HG02938 (cell line): ENCODE data around the gene WDR45B.

Source experiments
- ATAC-seq: cut with Tn5 transposase; IDR thresholded peaks from one replicate; pipeline ENCODE4 v1.9.1; 2021; ENCODE audit warnings: mild to moderate bottlenecking, moderate library complexity; ENCODE audit not compliant: unreplicated experiment

WDR45B gene

DNA sequence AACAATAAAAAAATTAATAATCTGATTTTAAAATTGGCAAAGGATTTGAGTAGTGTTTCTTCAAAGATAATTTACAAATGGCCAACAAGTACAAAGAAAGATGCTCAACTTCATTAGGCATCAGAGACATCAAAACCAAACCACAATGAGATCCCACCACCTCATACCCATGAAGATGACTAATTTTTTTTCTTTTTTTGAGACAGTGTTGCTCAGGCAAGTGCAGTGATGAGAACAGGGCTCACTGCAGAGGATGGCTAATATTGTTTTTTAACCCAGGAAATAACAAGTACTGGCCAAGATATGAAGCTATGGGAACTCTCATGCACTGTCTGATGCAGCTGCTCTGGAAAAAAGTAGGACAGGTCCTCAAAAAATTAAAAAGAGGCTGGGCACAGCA lies 14.9 kb downstream of the WDR45B start:
- no peak for ATAC-seq

DNA sequence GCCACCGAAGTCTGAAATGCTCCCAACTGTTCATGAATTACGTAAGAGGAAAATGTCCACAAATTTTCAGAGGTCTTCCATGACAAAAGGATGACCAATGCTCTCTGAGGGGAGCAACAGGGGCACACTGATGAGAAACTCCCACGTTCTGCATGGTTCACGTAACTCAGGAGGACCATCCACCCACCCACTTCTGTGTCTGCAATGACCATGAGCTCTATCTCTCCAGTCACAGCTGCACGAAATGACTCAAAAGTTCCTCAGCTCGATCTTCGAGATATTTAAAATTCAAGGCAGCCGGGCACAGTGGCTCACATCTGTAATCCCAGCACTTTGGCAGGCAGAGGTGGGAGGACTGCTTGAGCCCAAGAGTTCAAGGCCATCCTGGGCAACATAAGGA lies 15.8 kb downstream of the WDR45B start:
- no peak for ATAC-seq

DNA sequence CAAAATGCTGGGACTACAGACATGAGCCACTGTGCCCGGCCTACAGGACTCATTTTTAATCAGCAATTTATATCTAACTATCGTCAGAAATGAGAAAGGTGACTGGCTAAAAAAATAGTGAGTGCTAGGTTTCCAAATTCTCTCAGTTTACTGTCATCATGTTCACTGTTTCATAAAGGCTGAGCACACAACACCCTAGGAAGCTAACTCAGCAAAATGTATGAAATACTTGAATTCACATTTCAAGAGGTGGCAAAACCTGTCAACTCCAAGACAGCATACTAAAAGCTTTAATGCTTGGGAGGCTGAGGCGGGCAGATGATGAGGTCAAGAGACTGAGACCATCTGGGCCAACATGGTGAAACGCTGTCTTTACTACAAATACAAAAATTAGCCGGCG lies 16.7 kb downstream of the WDR45B start:
- ATAC-seq = no peak

DNA sequence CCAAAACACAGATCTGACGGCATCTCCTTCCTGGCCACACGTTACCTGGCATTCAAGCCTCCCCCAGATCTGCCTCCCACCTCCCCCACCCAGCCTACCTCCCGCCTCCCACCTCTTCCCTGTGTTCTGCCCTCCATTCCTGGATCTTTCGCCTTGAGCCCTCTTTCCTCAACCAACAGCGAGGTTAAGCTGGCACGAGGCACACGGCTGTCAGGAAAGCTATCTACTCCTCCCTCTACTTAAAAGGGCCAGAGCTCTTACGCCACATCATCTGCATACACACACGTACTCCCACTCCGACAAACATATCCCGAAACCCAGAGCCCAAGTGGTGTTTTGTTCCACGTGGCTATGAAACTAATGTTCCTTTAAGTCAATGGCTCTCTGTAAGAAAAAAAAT lies 18.0 kb downstream of the WDR45B start:
- no peak for ATAC-seq

DNA sequence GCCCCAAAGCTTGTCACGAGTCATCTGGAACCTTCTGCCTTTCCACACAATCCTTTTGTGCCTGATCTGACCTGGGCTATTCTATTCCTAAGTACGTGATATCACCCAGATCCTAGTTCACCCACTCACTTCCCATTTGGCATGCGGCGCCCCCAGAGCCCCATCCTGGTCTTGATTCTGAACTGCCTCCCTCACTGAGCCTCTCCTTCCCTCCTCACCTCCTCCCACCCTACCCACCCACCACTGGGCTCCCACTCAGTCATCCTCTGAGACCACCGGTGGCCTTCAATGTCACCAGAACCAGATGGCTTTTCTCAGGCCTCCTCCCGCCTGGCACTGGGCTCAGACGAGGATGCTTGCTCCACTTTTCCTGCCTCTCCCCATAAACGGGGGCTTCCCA lies 18.5 kb downstream of the WDR45B start:
- ATAC-seq = no peak

DNA sequence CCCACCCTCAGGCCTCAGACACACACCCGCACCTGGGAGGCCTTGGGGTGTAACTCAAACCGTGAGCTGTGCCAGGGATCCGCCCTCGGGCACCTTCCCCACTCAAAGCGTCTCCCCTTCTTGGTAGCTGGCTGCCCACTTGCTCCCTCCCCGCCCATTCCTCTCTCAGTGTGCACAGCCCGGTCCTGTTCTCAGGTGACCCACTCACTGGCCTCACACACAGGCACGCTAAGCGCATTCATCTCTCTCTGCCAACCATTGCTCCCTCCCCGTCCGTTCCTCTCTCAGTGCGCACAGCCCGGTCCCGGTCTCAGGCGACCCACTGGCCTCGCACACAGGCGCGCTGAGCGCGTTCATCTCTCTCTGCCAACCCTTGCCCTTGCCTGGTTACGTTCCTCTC lies 20.8 kb downstream of the WDR45B start:
- ATAC-seq = no peak

DNA sequence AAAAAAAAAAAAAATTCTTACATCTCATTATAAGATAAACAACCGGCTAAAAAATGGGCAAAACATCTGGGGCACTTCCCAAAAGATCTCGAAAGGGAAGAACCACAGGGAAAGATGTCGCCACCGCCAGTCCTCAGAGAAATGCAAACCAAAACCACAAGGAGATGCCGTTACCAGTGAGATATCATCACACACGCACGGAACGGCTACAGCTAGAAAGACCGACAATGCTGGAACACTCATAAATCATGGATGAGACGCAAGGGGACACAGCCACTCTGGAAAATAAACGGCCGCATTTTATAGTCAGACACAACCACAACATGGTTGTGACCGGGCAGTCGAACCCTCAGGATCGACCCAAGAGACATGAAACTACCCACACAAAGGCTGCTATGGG lies 24.5 kb downstream of the WDR45B start:
- ATAC-seq = no peak

DNA sequence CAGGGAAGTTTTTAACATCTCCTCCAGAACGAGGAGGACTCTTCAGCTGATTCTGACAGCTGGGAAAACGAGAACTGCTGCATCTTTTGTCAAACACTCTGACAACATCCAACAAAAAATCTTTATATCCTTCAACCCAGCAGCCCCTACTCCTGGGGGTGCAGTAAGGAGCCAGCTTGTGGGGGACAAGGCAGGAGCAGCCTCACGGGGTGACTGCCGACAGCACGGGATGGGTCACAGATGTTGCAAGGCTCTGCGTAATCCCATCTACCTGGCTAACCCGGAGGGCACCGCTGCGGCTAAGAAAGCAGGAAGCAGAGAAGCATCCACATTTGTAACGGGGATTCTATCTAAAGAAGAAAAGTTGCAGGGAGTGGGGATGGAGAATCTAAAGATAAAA lies 28.6 kb downstream of the WDR45B start:
- no peak for ATAC-seq

DNA sequence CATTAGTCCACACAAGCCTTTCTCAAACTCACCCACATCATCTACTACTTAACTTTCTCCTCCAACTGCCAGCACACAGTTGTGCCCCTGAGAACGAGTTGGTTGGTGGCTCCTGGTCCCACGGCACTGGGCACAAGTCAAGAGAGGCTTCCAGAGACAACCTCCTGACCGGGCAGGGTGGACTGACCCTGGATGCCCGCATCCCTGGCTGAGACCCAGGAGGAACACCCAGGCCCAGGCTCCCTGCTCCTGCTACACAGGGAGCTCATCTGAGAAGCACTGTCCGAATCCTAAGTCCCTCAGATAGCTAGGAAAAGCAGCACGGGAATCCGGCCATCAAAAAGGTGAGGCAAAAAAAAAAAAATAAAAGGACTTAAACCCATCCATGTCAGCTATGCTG lies 29.0 kb downstream of the WDR45B start:
- ATAC-seq = no peak

DNA sequence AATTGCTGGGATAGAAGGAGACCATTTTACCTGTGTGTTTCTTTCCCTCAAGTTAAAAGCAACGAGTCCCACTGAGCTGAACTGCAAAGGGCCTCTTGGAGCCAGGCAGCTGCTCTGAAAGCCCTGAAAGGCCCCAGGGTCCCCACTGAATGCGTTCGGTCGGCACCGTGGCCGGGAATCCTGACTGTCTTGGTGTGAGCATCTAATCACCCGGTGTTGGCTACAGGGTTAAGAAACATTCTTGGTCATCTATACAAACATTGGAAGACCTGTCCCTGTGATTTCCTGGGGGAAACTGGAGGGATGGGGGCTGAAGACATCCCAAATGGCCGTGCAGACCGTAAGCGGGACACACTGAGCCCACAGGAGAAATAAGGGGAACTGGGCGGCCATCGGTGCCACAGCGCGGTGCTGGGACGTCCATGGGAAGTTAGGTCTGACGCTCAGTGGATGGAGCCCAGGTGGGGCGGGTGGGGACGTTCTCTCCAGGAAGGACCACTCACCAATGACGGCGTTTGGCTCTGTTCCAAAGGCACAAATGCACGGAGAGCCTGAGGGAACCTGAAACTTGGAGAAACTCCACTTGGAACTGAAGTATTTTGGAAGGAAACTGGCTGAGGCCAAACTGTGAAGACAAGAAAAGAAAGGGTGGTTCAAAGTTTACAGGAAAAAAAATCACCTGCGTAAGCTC lies 32.1 kb downstream of the WDR45B start:
- no peak for ATAC-seq

DNA sequence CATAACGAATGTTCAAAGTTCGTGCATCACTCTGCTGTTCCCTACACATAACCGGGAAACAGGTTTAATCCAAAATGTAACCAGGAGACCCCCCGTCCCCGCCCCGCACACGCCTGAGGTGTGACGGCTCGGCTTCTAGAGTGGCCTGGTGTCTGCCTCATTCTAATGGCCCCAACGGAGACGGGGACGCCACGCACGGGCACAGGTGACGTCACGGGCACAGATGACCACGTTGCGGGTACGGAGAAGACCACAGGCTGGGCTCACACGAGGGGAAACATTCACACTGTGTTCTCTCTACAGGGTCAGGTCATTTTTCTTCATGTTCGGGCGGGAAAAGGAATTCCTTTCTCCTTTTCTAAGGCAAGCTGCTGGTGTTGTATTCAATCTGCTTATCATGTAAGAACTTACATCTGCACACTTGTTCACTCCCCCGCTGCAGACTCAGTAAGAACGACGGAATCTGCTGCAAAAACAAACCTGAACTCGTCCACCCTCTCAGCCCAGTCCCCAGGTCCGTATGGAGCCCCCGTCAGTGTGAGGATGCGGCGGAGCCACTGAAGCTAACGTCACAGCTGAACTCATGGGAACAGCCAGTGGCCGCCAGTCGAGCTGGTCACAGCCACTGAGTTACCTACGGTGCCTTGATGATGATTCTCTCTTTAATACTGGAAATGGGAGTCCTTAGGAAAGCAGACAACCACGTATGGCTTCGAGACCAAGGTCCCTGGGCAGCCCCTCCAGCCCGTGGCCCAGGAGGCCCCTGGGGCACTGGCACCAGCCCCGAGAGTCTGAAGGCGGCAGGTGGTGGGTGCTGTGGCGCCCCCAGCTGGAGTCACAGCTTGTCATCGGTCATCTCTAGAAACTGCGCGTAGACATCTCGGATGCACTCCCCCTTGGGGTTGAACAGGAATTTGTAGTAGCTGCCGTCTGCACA lies 32.9 kb downstream of the WDR45B start:
- no peak for ATAC-seq

DNA sequence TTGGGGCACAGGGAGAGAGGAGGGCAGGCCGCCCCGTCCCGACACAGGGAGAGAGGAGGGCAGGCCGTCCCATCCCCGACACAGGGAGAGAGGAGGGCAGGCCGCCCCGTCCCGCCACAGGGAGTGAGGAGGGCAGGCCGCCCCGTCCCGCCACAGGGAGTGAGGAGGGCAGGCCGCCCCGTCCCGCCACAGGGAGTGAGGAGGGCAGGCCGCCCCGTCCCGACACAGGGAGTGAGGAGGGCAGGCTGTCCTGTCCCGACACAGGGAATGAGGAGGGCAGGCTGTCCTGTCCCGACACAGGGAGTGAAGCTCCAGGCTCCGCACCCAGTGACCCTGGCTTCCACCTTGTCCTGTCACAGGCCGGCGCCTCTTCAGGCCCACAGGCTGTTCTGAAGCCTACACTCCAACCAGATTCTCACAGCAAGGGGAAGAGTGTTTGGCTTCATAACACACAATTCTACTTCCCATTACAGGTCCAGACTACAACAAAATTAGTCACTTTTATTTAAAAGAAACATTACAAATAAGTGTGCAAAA lies 34.1 kb downstream of the WDR45B start:
- no peak for ATAC-seq

DNA sequence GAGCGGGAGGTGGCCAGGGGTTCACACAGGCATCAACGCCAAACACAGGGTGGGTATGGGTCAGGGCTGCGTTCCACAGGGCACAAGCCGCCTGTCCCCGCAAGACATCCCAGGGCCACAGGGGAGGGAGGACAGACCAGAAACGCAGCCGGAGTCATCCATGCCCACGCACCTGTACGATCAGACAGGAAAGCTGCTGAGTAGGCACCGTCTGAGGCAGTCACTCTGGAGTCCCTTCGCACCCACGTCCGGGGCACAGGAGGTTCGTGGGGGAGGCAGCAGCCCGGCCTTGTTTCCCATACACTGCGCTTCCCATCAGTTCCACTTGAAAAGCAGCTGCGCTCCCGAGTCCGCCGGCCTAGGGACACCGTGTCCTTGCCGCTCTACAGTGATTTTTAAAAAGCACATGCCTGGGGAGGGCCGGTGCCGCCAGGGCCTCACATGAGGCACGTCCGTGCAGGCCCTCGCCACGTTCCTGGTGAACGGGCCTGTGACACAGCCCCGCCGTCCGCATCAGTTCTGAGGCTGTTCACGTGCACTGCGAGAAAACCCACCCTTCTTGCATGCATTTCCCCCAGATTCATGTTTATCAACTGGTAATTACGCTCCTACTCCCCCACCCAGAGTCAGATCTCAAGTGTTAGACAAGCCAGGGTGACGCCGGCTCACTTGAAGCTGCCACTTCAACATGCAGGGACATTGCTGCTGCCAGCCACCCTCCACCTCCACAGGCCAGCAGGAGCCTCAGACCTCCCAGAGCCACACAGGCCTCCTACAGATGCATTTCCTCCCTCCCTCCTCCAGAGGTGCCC lies 34.8 kb downstream of the WDR45B start:
- ATAC-seq = no peak

DNA sequence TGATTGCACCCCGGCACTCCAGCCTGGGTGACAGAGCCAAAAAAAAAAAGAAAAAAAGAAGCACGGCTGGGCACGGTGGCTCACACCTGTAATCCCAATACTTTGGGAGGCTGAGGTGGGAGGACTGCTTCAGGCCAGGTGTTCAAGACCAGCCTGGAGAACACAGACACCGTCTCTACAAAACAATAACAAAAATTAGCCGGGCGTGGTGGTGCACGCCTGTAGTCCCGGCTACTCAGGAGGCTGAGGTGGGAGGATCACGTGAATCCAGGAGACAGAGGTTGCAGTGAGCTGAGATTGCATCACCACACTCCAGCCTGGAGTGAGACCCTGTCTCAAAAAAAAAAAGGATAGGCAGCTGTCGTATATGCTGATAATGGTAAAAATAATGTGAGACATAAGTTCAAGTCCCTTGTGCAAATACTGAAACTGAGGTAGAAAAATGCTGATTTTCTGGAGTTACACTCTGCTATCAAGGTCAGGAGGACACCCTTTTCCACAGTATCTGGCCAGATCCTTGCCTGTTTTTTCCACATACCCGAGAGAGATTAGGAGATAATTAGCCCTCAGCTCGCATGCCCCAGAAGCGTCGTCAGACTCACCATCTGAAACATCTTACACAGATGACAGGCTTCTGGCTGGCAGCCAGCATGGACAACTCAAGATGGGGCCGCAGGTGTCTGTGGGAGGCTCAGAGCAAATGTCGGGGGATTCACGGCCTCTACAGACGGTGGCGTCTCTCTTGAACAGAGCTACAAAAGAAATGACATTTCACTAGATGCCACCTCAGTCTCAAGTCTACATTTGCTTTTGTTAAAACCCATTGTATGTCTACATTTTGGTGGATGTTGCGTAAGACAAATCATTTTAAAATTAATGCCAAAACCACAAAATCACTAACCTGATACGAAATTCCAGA lies 36.8 kb downstream of the WDR45B start:
- ATAC-seq = no peak

DNA sequence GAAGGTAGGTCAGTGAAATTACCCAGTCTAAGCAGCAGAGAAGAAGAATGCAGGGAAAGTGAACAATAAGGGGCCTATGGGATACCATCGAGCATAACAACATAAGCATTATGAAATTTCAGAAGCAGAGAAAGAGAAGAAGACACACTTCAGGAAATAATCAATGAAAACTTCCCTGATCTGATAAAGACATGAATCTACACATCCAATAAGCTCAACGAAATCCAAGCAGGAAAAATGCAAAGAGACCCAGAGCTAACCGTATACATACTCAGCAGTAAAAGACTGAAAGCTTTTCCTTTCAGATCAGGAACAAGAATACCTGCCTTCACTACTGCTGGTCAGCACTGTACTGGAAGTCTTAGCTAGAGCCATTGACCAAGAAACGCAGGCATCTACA lies 38.6 kb downstream of the WDR45B start:
- no peak for ATAC-seq

DNA sequence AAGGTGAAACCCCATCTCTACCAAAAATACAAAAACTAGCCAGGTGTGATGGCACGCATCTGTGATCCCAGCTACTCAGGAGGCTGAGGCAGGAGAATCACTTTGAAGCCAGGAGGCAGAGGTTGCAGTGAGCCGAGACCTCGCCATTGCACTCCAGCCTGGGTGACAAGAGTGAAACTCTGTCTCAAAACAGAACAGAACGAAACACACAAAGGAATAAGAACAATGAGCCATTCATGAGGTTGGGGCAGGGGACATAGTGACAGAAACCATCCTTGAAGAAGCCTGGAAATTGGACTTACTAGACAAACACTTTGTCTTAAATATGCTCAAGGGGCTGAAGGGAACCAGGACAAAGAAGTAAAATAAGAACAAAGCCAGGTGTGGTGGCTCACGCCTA lies 39.4 kb downstream of the WDR45B start:
- no peak for ATAC-seq

DNA sequence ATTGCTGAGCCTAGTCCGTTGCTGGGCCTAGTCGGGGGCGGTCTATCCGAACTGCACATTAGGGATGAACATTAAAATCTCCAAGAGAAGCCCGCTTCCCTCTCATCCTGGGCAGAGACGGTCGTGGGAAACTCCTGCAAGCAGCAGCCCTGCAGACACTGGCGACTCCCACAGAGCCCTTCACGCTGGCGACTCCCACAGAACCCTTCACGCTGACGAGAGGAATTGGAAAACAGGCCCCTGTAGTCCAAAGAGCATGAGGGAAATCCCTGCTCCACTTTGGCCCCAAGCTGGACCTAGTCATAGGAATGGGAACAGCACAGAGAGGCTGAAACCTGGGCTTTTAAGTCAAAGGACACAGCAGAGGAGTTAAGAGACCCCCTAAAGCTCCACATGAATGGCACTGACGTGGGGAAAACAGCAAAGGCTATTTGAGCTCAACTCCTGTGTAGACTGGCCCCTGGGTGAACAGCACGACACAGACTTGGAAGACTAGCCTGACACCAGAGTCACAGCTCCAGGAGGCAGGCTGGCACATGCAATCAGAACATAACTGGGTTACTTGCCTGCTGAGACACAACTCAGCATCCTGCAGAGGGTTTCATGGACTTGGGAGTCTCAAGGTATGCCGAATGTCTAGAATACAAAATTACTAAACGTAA lies 42.2 kb downstream of the WDR45B start:
- no peak for ATAC-seq

DNA sequence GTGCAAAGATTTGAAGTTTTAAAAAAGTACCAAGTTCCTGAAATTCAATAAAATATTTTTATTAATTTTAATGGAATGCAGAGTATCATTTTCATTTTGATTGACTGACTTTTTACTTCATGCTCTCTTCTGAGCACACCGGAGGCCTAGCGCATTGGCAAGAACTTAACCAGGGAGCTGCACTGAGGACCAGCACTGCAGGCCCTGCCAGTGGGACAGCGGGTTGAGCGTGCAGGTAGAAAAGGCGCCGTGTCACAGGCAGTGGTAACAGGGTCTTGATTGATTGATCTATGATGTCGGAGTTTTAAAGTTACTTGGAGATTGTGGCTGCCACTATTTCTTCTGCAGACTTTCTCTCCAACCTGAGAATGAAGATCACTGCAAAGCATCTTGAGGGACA lies 43.7 kb downstream of the WDR45B start:
- ATAC-seq = no peak

DNA sequence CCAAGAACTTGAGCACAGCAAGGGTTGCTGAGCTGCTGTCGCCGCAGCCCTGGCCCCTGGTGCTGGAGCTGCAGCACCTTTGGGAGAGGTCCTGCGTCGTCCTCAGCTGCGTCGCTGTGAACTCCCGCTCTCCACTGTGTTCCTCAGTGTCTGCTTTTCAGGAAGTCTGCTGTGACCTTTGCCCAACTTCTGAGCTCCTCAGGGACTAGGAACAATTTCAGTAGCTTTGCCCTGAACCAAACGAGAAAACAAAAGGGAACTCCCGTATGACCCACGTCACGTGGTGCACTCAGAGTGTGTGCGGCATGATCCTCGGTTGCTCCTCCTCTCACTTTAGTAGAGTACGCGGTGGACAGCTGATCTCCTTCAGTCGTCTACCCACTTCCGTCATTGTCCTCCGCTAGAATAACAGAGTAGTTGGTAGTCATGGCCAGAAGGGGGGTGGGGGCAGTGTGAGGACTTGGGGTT lies 44.2 kb downstream of the WDR45B start:
- no peak for ATAC-seq
